ENCODE results near the gene MEI4.
"Not testable (repeated sequence)": the region's sequence is repeated elsewhere in the genome, so short reads cannot be mapped to it uniquely, and the experiment has no call there.

The MEI4 gene

DNA sequence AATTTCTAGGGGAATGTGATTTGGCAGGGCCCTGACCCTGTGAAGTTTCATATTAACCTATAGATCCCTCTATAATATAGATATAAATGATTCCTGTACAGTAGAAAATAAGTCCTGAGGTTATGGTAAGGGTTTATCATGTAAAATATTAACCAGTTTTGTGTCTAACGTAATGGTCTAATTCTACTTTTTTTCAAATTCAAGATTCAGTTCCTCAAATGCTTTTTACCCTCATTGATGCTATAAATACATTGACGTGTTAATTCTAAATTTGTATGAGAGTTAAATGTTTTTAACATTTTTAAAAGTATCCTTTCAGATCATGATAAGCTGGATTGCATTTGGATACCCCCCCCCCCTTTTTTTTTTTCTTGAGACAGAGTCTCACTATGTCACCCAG is 169.4 kb downstream of the MEI4 start:
- DNase-seq, result no peak

DNA sequence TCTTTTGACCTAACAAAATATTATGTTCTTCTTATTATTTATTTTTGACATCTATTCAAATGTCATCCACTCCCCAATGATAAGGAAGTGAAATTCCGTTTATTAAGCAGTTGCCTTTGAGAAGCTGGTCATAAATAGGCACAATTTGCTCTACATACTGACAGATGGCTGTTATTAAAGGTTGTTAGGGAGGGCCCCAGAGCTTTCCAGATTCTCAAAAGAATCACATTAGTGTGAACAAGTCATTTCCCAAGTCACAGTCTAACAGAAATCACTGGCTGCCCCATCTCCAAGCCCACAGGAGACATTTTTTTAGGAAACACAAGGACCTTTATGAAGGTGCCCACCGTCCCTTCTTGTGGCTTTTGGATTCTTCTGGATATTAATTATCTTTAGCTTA is 172.4 kb downstream of the MEI4 start:
- no peak for DNase-seq

- DNase-seq, result no peak
Observed at GRCh38 chr6:77829736-77830135, 176.9 kb downstream of the MEI4 start.

DNA sequence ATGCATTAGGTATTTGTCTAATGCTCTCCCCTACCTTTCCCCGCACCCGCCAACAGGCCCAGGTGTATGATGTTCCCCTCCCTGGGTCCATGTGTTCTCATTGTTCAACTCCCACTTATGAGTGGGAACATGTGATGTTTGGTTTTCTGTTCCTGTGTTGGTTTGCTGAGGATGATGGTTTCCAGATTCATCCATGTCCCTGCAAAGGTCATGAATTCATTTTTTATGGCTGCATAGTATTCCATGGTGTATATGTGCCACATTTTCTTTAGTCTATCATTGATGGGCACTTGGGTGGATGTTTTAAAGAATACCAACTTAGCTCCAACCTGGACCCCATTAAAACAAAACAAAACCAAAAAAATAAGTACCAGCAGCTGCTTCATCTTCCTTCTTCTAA is 180.9 kb downstream of the MEI4 start:
- DNase-seq, result not testable (repeated sequence)

DNA sequence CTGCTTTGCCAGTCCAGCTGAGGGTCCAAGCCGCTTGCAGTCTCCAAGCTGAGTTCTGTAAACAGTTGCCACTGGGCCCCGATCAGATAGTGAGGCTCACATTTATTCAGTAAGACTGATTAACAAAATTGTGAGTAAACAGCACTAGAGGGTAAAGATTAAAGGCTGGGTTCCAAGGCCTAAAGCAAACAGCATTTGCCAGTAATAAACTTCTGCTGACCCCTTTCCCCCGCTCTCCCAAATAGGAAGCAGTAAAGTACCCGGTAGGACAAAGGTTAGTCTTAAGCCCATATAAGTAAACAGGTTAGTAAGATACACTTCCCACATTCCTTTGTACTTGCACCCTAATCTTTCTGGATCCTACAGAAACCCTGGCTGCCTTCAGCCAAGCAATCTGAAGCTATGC is 181.8 kb downstream of the MEI4 start:
- DNase-seq, result no peak

DNA sequence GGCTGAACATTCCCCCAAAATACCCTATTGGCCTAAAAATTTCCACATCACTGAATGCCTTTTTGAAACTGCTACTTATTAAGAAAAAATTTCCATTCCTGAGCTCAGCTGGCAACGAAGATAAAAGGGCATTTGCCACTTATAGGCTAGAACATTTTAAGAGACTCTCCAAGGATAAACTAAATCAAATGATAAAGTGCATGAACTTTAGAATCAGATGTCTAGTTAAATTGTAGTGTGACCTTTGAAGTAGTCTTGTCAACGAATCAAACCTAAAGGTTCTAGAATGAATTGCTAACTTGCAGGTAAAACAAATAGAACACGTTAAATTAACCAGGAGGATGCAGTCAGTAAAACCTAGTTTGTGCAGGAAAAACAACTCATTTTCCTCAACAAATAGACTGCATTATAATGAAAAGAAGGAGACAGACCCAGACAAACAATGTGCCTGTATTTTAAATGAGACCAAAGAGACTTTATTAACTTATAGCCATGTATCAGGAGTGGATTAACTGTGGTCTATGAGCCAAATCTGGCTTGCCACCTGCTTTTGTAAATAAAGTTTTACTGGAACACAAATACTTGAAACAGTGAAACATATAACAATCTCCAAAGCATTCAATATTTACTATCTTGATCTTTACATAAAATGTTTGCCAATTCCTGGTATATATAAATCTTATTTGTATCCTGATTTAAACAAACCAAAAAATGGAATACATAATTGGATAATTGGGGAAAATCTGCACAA is 184.4 kb downstream of the MEI4 start:
- DNase-seq, result no peak

- no peak for DNase-seq
Observed at GRCh38 chr6:77839292-77839691, 186.5 kb downstream of the MEI4 start.

- DNase-seq, result no peak
Observed at GRCh38 chr6:77844822-77845221, 192.0 kb downstream of the MEI4 start.

- DNase-seq, result no peak
Observed at GRCh38 chr6:77853401-77853800, 200.6 kb downstream of the MEI4 start.

- DNase-seq, result no peak
Observed at GRCh38 chr6:77856391-77856790, 203.6 kb downstream of the MEI4 start.

DNA sequence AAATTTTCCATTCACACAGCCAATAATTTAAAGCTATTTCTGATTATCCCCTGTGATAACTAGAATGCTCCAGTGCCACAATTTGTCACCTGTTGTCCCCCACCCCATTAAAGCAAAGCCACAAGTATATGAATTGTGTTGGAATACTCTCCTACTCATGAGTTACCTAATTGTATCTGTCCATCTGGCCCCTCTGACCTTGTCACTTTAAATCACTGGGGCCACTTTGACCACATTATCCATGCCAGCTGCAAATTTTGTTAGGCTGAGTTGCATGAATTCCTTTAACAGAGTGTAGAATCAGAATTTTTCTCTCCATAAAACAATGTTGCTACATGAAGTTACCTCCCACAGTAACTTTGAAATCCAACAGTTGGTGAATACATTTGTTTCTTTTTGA is 204.6 kb downstream of the MEI4 start:
- DNase-seq, result no peak

GRCh38 chr6:77876300-77876699 is 223.5 kb downstream of the MEI4 start:
- no peak for DNase-seq

GRCh38 chr6:77879527-77879926 is 226.7 kb downstream of the MEI4 start:
- DNase-seq, result no peak

DNA sequence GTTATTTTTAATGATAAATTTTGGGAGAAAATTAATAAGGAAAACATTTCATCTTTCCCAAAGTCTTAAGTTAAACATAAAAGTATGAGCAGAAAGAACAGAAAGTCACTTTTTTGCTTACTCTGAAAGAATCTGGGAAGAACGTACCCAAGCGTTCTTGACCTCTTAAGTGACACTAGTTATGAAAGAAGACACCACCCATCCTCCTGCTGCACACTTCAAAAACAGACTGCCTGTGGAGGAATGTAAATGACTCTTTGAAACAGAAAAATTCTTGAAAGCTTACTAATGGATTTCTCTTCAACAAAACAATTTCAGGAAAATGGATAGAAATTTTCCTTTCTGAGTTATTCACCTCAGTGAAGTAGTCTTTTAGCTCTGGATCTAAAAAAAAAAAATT is 227.7 kb downstream of the MEI4 start:
- peak; percentile 13 for DNase-seq

- DNase-seq, result no peak
Observed at GRCh38 chr6:77883851-77884250, 231.0 kb downstream of the MEI4 start.

- no peak for DNase-seq
Observed at GRCh38 chr6:77893391-77893790, 240.6 kb downstream of the MEI4 start.

DNA sequence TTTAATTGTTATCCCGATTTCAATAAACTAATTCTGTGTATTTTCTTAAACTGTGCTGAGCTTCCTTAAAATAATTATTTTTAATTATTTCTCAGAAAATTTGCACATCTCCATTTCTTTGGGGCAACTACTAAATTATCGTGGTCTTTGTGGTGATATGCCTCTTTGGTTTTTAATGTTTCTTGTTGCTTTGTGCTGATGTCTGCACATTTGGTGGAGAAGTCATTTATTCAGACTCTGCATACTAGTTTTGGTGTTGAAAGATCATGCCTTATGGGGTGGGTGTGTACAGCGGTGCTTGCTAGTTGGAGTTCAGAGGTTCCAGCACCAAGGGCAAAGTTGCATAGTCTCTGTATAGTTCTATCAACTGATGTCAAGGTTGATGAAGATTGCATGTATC is 253.2 kb downstream of the MEI4 start:
- no peak for DNase-seq

- DNase-seq, result no peak
Observed at GRCh38 chr6:77910826-77911225, 258.0 kb downstream of the MEI4 start.

GRCh38 chr6:77926198-77926751 is 273.4 kb downstream of the MEI4 start:
- no peak for DNase-seq

GRCh38 chr6:77930382-77930781 is 277.5 kb downstream of the MEI4 start:
- no peak for DNase-seq

DNA sequence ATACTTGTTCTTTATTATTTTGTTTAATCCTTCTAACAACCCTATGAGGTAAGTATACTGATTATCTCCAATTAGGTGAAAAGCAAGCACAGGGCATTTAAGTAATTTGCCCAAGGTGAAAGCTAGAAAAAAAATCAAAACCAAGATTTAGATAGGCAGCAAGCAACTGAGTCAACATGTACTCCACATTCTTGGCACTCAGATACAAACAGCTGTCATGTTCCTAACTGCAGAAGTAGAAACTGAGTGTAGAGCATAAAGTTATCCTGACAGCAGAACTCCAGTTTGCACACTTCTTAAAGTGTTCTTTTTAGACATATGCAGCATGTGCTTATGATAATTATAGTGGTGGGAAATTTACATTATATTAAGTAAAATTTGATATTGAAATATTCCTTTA is 278.1 kb downstream of the MEI4 start:
- no peak for DNase-seq

GRCh38 chr6:77962070-77962469 is 309.2 kb downstream of the MEI4 start:
- no peak for DNase-seq

DNA sequence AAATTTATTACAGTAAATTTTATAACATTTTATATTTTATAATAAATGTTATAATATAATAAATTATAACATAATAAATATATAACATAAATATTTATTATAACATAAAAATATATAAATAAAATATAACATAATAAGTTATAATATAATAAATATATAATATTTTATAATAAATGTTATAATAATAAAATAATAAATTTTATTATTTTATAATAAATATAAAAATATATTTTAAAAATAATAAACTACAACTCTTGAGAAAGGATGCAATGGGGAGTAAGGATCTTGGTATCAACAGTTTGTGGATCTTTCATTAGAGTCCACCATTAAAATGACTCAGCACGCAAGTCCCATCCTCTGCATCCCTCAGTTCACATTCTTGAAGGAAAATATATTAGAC is 312.6 kb downstream of the MEI4 start:
- DNase-seq, result no peak

DNA sequence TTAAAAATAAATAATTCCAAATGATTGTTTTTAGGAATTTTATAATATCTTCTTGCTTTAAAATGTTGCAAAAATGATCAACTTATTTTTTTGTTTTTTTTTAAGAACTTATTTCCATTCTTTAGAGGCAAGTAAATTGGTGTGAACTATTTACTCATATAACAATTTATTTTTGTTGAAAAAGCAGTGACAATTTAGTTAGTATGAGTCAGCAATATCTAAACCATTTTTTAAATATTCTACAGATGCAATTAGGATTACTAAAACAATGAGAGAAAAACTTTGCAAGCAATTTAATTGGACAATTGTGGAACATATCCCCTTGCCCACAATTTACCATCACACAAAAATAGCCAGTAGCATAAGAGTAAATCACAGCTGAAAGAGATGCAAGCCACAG is 319.5 kb downstream of the MEI4 start:
- no peak for DNase-seq
